KOPT-K1 (cell line): Measurements from ENCODE around the gene SLC23A2.
"Not testable (repeated sequence)": the region's sequence is repeated elsewhere in the genome, so short reads cannot be mapped to it uniquely, and the experiment has no call there.

Source experiments
- H3K27ac ChIP-seq: fragments of 200-600 bp; sonication (generic); 2 replicates; pipeline ENCODE4 v1.5.1; 2016; ENCODE audit warnings: antibody characterized with exemption, mild to moderate bottlenecking, low read depth, low read length; ENCODE audit not compliant: poor library complexity, severe bottlenecking
- H3K36me3 ChIP-seq: fragments of 200-600 bp; sonication (generic); 2 replicates; pipeline ENCODE4 v1.5.1; 2017; ENCODE audit warnings: antibody characterized with exemption, mild to moderate bottlenecking, low read length, moderate library complexity; ENCODE audit not compliant: insufficient read depth
- H3K9me3 ChIP-seq: fragments of 200-600 bp; sonication (generic); 2 replicates; pipeline ENCODE4 v1.5.1; 2017; ENCODE audit warnings: antibody characterized with exemption, low read length, mild to moderate bottlenecking; ENCODE audit not compliant: insufficient read depth, poor library complexity, severe bottlenecking

Gene SLC23A2

DNA sequence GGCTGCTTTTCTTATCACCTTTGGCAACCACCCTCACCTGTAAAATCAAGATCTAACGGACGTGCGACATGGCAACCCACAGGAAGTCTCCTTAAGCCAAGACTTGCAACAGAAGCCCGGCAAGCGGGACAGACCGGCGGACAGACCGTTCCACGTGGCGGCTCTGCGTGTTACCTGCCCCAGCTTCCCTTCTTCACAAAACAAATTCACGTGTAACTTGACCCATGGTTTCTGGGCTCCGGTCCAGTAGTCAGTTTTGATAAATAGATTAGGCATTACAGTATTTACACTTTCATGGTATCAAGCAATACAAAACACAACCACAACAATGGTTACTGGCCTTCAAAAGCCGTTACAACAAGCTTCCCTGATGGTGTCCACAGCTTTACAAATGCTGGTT is 145.8 kb downstream of the SLC23A2 start:
- Histone ChIP-seq H3K9me3 (no peaks in the 10 kb centered on the region), H3K36me3 (peaks cover 81% of the 10 kb centered on the region), H3K27ac (no peak overlapping the region)

DNA sequence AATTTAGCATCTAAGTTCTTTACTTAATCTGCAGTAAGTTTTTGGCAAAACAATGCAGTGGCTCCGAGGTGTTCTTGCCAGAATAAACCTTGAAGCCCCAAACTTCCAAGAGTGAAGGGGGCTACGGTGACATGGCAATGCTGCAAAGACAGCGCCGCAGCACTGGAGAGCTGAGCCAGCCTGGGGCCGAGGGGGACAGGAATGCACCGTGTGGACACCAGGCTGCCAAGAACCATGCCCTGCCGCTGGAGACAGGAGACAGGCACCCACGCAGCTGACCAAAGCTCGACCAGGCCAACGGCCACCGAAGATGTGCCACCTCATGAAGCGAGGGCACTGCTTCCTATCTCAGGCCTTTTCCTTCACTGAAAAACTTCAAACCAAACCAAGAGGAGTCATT is 146.2 kb downstream of the SLC23A2 start:
- peaks cover 76% of the 10 kb centered on the region for H3K36me3 ChIP-seq
- H3K27ac ChIP-seq, result no peak overlapping the region
- no peaks in the 10 kb centered on the region for H3K9me3 ChIP-seq

DNA sequence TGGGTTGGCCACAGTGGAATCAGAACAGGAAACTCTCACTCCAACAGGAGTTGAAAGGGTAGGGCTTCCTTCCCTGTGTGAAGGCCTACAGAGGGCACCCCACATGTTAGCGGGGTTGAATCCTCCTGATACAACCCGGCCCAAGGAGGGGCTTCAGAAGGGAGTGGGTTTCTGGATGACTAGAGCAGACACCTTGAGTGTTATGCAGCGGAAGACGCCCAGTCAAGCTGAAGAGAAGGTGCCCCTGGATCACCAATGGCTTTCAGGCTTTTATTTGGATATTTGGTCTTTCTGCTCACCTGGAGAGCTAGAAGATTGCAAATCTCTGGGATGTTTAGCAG is 146.8 kb downstream of the SLC23A2 start:
- no peaks in the 10 kb centered on the region for H3K9me3 ChIP-seq
- H3K27ac ChIP-seq, result no peak overlapping the region
- H3K36me3 ChIP-seq, result peaks cover 71% of the 10 kb centered on the region

DNA sequence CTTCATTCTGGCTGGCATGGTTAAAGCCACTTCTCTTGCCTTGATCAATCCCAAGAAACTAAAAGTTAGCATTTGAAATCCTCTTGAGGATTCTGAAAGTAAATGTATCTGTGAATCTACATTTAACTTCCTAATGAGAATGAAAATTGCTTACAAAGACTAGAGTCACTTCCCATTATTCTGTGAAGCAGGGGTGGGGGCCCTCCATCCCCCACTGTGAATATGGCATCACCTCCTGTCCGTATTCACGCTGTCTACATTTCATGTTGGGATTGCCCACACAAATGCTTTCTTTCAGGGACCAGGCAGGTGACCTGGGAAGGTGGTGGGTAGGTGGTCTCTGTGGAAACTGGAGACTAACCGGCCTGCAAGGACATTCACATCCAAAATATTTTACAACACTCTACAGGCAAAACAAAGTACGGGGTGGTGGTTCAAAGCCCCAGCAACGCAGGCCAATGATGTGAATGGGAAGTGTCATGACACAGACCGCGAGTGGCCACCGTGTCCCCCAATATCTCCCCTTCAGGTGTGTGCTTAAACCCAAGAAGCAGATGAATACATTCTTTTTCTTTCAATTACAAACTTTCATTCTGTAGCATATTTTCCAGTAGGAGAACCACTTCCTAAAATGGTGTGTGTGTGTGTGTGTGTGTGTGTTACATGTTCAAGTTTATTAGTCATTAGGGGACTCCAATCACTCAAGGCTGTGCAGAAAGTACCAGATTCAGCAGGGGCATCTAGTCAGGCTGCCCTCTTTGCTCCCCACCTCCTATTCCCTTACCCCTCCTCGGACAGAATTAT is 147.4 kb downstream of the SLC23A2 start:
- H3K27ac ChIP-seq, result no peak overlapping the region
- H3K9me3 ChIP-seq, result no peaks in the 10 kb centered on the region
- H3K36me3 ChIP-seq, result peaks cover 65% of the 10 kb centered on the region

DNA sequence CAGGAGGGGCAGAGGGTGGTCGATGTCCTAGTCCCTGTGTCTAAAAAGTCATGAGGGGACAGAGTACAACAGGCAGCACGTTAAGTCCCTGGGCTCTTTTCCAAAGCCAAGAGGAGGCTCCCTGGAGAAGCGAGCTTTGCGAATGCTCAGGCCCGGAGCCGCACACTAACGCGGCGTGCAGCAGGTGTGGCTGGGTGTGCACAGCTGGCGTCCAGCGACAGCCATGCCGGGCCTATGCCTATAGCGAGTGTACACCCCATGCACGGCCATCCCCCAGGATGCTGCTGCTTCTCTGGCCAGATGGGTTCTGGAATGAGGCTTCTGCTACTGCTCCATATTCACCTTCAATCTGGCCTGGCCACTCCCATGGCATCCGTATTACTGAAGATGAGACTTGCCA is 148.3 kb downstream of the SLC23A2 start:
- Histone ChIP-seq H3K36me3 (peaks cover 55% of the 10 kb centered on the region), H3K27ac (no peak overlapping the region), H3K9me3 (no peaks in the 10 kb centered on the region)

DNA sequence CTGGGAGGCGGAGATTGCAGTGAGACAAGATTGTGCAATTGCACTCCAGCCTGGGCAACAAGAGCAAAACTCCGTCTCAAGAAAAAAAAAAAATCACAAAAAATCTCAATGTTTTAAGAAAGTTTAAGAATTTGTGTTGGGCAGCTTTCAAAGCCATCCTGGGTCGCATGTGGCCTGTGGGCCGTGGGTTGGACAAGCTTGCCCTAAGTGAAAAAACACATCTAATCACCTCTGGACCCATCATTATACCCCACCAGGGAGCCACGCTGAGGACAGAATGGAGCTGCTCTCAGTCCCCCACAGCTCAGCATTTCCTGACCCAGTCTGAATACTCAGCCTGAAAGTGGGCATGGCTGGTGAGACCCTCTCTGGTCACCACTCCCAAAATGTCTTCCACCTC is 150.3 kb downstream of the SLC23A2 start:
- no peak overlapping the region for H3K27ac ChIP-seq
- H3K36me3 ChIP-seq, result peaks cover 35% of the 10 kb centered on the region
- H3K9me3 ChIP-seq, result no peaks in the 10 kb centered on the region

DNA sequence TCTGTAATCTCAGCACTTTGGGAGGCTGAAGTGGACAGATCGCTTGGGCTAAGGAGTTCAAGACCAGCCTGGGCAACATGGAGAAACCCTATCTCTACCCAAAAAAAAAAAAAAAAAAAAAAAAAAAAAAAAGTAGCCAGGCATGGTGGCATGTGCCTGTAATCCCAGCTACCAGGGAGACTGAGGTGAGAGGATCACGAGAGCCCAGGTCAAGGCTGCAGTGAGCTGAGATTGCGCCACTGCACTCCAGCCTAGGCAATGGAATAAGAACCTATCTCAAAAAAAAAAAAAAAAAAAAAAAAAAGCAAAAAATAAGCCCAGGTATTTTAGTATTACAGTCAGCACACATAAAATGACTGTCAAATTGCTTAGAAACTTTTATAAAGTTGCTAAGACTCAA is 152.5 kb downstream of the SLC23A2 start:
- peaks cover 13% of the 10 kb centered on the region; the same call in 1 of the 2 replicates for H3K36me3 ChIP-seq
- H3K27ac ChIP-seq, H3K9me3 ChIP-seq: not testable (repeated sequence)

DNA sequence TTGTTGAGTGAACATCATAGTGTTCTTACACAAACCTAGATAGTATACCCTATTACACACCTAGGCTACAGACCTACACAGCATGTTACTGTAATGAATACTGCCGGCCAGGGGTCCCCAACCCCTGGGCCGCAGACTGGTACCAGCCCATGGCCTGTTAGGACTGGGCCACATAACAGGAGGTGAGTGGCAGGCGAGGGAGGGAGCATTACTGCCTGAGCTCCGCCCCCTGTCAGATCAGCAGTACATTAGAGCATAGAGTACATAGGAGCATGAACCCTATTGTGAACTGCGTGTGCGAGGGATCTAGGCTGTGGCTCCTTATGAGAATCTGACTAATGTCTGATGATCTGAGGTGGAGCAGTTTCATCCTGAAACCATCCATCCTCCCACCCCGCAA is 153.3 kb downstream of the SLC23A2 start:
- Histone ChIP-seq H3K27ac (no peak overlapping the region), H3K36me3 (peaks cover 6% of the 10 kb centered on the region; the same call in 1 of the 2 replicates), H3K9me3 (no peaks in the 10 kb centered on the region)

DNA sequence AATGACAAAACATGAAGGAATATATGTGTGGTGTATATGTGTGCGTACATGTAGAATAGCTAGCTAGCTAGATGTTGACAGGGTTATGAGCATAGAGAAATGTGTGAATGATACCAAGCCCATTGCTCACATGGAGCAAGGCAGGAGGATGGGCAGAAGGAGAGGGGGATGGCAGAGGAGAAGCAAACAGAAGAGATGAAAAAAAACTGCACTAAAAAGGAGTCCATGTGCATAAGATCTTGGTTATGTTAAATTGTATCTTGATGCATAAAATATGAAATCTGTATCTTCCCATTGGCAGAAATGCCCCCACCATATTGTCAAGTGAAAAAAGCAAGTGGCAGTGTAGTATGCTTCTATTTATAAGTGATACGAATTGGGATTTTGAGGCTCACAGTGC is 154.5 kb downstream of the SLC23A2 start:
- Histone ChIP-seq H3K36me3 (no peaks in the 10 kb centered on the region), H3K27ac (no peak overlapping the region), H3K9me3 (no peaks in the 10 kb centered on the region)

DNA sequence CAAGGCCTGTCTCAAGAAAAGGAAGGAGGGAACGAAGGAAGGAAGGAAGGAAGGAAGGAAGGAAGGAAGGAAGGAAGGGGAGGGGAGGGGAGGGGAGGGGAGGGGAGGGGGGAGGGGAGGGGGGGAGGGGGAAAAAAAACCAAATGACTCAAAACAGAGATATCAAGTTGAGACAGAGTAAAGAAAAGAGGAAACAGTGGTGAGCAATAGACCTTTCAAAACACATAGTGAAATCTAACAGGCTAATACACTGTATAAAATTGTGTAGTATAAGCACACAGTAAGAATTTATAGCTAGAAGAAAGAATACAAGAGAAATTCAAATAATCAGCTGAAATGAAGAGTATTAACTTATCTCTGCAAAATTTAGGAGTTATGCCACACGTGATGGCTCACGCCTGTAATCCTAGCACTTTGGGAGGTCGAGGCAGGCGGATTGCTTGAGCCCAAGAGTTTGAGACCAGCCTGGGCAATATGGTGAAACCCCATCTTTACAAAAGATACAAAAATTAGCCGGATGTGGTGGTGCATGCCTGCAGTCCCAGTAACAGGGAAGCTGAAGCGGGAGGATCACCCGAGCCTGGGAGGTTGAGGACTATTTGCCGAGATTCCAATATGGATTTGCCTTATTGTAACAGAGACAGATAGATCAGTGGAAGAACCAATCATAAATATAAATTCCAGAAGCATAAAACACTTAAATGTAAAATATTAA is 156.4 kb downstream of the SLC23A2 start:
- Histone ChIP-seq H3K27ac (no peak overlapping the region), H3K36me3 (no peaks in the 10 kb centered on the region), H3K9me3 (no peaks in the 10 kb centered on the region)

DNA sequence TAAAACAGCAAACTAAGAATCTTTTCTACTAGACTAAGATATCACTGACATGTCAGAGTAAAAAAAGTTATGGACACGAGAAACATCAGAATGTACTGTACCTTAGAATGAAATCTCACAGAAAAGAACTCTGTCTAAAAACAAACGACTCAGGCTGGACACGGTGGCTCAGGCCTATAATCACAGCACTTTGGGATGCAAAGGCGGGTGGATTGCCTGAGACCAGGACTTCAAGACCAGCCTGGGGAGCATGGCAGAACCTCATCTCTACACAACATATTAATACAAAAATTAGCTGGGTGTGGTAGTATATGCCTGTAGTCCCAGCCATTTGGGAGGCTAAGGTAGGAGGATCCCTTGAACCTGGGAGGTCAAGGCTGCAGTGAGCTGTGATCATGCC is 157.0 kb downstream of the SLC23A2 start:
- no peaks in the 10 kb centered on the region for H3K36me3 ChIP-seq

DNA sequence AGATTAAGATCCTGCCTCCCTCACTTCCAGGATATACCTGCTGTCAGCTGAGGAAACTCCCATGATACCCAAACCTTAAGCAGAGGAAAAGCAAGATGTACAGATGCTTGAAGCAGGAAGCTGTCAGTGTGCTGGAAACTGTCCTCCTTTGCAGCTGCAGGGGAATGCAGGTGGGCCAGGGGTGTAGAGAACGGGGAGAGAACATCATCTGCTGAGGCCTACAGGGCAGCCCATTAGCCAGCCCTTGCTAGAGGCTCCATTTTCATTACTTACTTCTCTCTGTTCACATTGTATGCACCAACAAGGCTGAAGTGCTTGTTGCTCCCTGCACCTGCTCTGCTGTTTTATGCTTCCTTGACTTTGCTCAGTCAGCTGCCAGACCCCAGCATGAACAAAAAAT is 160.5 kb downstream of the SLC23A2 start:
- H3K27ac ChIP-seq, result no peak overlapping the region
- H3K9me3 ChIP-seq, result no peaks in the 10 kb centered on the region
- no peaks in the 10 kb centered on the region for H3K36me3 ChIP-seq

More for the DNA sequence above, 157.0 kb downstream of the SLC23A2 start:
- no peaks in the 10 kb centered on the region for H3K9me3 ChIP-seq
- no peak overlapping the region for H3K27ac ChIP-seq

DNA sequence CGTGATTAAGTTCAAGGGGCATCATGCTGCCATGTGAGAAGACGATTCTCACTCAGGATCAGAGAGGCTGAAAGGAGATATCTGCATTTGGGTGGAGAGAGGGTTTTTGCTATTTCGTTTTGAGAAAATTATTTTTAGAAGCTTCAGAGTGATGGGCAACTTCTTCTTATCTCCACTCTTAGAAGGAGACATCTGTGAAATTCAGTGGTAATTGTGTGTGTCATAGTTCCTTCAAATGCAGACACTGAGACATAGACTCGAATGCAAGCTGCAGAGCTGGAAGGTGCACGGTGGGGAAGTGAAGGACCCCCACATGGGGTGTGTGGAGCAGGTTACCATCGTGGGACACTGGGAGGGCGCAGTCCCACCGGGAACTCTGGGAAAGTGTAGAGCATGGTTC is 162.8 kb downstream of the SLC23A2 start:
- no peaks in the 10 kb centered on the region for H3K36me3 ChIP-seq
- no peaks in the 10 kb centered on the region for H3K9me3 ChIP-seq
- H3K27ac ChIP-seq, result no peak overlapping the region

DNA sequence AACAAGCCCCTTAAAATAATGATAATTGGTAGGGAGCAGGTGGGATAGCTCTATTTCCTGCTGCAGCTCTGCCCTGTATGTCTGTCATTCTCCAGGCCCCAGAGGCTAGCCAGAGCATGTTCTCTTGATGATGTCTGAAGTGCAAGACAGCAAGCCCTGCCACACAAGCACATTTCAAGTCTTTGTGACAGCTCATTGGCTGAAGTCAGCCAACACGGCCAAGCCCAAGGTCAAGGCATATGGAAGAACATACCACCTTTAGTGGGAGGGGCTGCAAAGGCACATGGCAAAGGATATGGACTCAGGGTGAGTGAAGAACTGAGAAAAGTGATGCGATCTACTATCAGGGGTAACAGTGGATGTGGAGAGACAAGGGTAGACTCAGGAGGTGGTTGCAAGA is 163.6 kb downstream of the SLC23A2 start:
- no peaks in the 10 kb centered on the region for H3K36me3 ChIP-seq
- H3K27ac ChIP-seq, result no peak overlapping the region
- no peaks in the 10 kb centered on the region for H3K9me3 ChIP-seq

DNA sequence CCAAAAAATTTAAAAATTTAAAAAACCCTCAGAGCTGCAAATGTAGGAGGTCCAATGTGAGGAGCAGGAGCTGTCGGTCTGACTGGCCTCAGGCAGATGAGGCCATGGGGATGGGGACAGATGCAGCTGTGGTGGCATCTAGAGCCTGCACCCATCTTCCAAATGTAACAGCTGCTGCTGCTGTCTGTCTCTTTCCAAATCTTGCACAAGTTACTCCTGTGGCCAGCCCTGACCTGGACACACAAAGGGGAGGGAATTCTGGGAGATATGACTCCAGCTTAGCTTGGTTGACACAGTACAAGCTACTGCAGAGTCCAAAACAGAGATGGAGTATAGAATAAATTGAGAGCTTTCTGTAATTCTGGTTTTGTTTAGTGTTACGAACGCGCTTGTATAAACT is 164.4 kb downstream of the SLC23A2 start:
- no peaks in the 10 kb centered on the region for H3K36me3 ChIP-seq
- H3K9me3 ChIP-seq, result no peaks in the 10 kb centered on the region
- no peak overlapping the region for H3K27ac ChIP-seq

DNA sequence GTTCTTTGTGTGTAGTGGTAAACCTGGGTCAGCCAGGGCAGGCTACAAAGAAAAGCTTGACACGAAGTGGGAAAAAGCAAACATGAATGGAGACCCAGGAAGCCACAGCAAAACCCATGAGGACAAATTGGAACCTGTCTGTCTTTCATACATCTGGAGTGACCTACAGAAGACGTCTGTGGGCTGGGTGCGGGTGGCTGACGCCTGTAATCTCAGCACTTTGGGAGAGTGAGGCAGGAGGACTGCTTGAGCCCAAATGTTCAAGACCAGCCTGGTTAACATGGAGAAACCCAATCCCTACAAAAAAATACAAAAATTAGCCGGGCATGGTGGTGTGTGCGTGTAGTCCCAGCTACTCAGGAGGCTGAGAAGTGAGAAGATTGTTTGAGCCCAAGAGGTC is 164.8 kb downstream of the SLC23A2 start:
- Histone ChIP-seq H3K27ac (no peak overlapping the region), H3K36me3 (no peaks in the 10 kb centered on the region), H3K9me3 (no peaks in the 10 kb centered on the region)
